K562 (cell line): ENCODE data around the gene SRSF6. TPM values are rescaled to one million over a fixed set of nuclear protein-coding genes. Genes with fewer than 3 reads are reported as not detected.

Experiments used
- BDP1 ChIP-seq: IDR thresholded peaks from 3 replicates; pipeline ENCODE4 v1.6.1; 2011; ENCODE audit not compliant: insufficient read length, insufficient read depth
- CHCHD3 ChIP-seq: fragments of 250-450 bp; sonication (Bioruptor Pico); IDR thresholded peaks from 2 replicates; pipeline ENCODE4 v2.1.2; 2022; ENCODE audit warnings: mild to moderate bottlenecking
- CXXC5 ChIP-seq: fragments of 250-450 bp; sonication (Bioruptor Pico); IDR thresholded peaks from 2 replicates; pipeline ENCODE4 v1.8.0; 2022; ENCODE audit warnings: inconsistent platforms, mild to moderate bottlenecking, moderate library complexity
- DDX20 ChIP-seq: fragments of 450-650 bp; IDR thresholded peaks from 2 replicates; pipeline ENCODE4 v1.6.1; 2016; ENCODE audit warnings: missing genetic modification characterization, low read depth, mild to moderate bottlenecking, missing compliant biosample characterization, moderate library complexity
- EHMT2 ChIP-seq: fragments of 450-650 bp; IDR thresholded peaks from 2 replicates; pipeline ENCODE4 v1.6.1; 2018; ENCODE audit warnings: antibody characterized with exemption
- EP400 ChIP-seq: fragments of 450-650 bp; IDR thresholded peaks from 2 replicates; pipeline ENCODE4 v1.6.1; 2017; ENCODE audit warnings: antibody characterized with exemption, mild to moderate bottlenecking, moderate library complexity
- ETS1 ChIP-seq: conservative IDR thresholded peaks from 2 replicates; pipeline ENCODE4 v1.6.1; 2011; ENCODE audit warnings: low read depth, mild to moderate bottlenecking, low read length; ENCODE audit not compliant: control insufficient read depth
- IFI16 ChIP-seq: fragments of 250-450 bp; sonication (Bioruptor Pico); IDR thresholded peaks from 2 replicates; pipeline ENCODE4 v2.1.2; 2022; ENCODE audit warnings: mild to moderate bottlenecking, inconsistent platforms
- MCM2 ChIP-seq: fragments of 450-650 bp; IDR thresholded peaks from 2 replicates; pipeline ENCODE4 v1.6.1; 2017; ENCODE audit warnings: low read depth, mild to moderate bottlenecking
- MTA3 ChIP-seq: fragments of 450-650 bp; formaldehyde crosslinking; IDR thresholded peaks from 2 replicates; pipeline ENCODE4 v1.6.1; 2017; ENCODE audit warnings: mild to moderate bottlenecking, borderline replicate concordance
- NR2C2 ChIP-seq, 2 experiments: fragments of 200-800 bp in 1 of 2; sonication (Bioruptor generic) in 1 of 2; sonication (generic) in 1 of 2; formaldehyde crosslinking in 1 of 2; IDR thresholded peaks; 2 replicates each; pipeline versions ENCODE4 v1.6.1 to v1.8.0; 2016 to 2022; ENCODE audit warnings: mild to moderate bottlenecking in 1 of 2, missing compliant biosample characterization in 1 of 2, missing genetic modification characterization in 1 of 2, missing genetic modification reagents in 1 of 2
- PATZ1 ChIP-seq: fragments of 250-450 bp; sonication (Bioruptor Pico); IDR thresholded peaks from 2 replicates; pipeline ENCODE4 v1.5.0; 2020; ENCODE audit warnings: mild to moderate bottlenecking, borderline replicate concordance
- SETDB1 ChIP-seq: IDR thresholded peaks from one replicate; pipeline ENCODE4 v1.6.1; 2012; ENCODE audit warnings: low read length, control low read depth, inconsistent platforms
- TOE1 ChIP-seq, 2 experiments: fragments of 450-650 bp in 1 of 2; sonication (generic) in 1 of 2; formaldehyde crosslinking in 1 of 2; IDR thresholded peaks; 2 replicates each; pipeline versions ENCODE4 v1.7.1 to v1.8.0; 2016 to 2022; ENCODE audit warnings: borderline replicate concordance in 2 of 2, mild to moderate bottlenecking in 2 of 2, antibody characterized with exemption in 1 of 2, inconsistent platforms in 1 of 2, low read depth in 1 of 2, missing genetic modification reagents in 1 of 2, moderate library complexity in 1 of 2
- XRCC4 ChIP-seq: IDR thresholded peaks from one replicate; pipeline ENCODE4 v1.6.1; 2011; ENCODE audit not compliant: insufficient read depth, insufficient read length; ENCODE audit errors: extremely low read depth
- ZBTB7A ChIP-seq: IDR thresholded peaks from 2 replicates; pipeline ENCODE4 v1.6.1; 2011; ENCODE audit warnings: low read depth, mild to moderate bottlenecking, low read length, moderate library complexity, borderline replicate concordance; ENCODE audit not compliant: control insufficient read depth
- ZFP1 ChIP-seq: fragments of 450-650 bp; formaldehyde crosslinking; IDR thresholded peaks from 2 replicates; pipeline ENCODE4 v1.4.0; 2020; ENCODE audit warnings: mild to moderate bottlenecking, mixed read lengths
- ZNF232 ChIP-seq: sonication (generic); formaldehyde crosslinking; IDR thresholded peaks from 2 replicates; pipeline ENCODE4 v1.8.0; 2022; ENCODE audit warnings: mild to moderate bottlenecking, missing genetic modification reagents
- ZNF41 ChIP-seq: fragments of 250-450 bp; sonication (Bioruptor Pico); conservative IDR thresholded peaks from 2 replicates; pipeline ENCODE4 v1.4.0; 2020; ENCODE audit warnings: mild to moderate bottlenecking
- ZNF764 ChIP-seq: fragments of 250-450 bp; sonication (Bioruptor Pico); IDR thresholded peaks from 2 replicates; pipeline ENCODE4 v1.4.0; 2020; ENCODE audit warnings: low read depth, mild to moderate bottlenecking, moderate library complexity
- polyA plus RNA-seq, 8 experiments: library from polyadenylated mRNA; depleted of rRNA in 4 of 8; stranded (reverse) in 5 of 8; unstranded in 3 of 8; fragments of >200 nt; fragmentation: Nextera tagmentation in 2 of 8; fragmentation: Illumina TruSeq in 1 of 8; extraction: Ambion mirVana in 2 of 8; extraction: Trizol in 1 of 8; gene quantifications; 2 replicates each; pipeline versions ENCODE4 v1.2.1 to v1.2.3, GENCODE V29; 2011 to 2014; ENCODE audit warnings: inconsistent platforms in 1 of 8, missing spikeins in 1 of 8
- total RNA-seq, 7 experiments: library from RNA; depleted of rRNA in 6 of 7; stranded (reverse); fragments of >200 nt in 6 of 7; fragmentation: Illumina TruSeq in 2 of 7; extraction: Trizol in 2 of 7; gene quantifications; 2 replicates each; pipeline versions ENCODE4 v1.2.1 to v1.2.3, GENCODE V29; 2011 to 2021; ENCODE audit warnings: low replicate concordance in 1 of 7
- TF ChIP-seq, protein P1 (sequence below): fragments of 200-800 bp; sonication (Bioruptor generic); IDR thresholded peaks from 2 replicates; pipeline ENCODE4 v1.6.1; 2017; ENCODE audit warnings: missing genetic modification characterization, missing compliant biosample characterization

Gene SRSF6
- total and polyA plus RNA-seq, 9 of the 15 experiments (the other 6 are each of a cell fraction or from before 2014, with no cell fraction given): 52.4 to 165 (median 117) TPM

GRCh38 chr20:43458422-43458924, 777 bp downstream of the SRSF6 start (continued):
- TF ChIP-seq PATZ1 (CRISPR knock-in tag) (no peak), BDP1 (no peak), XRCC4 (no peak), EHMT2 (no peak), ZBTB7A (peak; percentile 72; the same call in 1 of the 2 replicates), CXXC5 (CRISPR knock-in tag) (0 out of 2 replicates have a peak, but pooled peaks have one; percentile 27), DDX20 (tag) (no peak), SETDB1 (no peak), MTA3 (no peak), ZNF232 (CRISPR knock-in tag) (no peak), MCM2 (no peak), CHCHD3 (no peak), ZFP1 (CRISPR knock-in tag) (no peak), ZNF764 (CRISPR knock-in tag) (no peak), ETS1 (no peak), TOE1 (IDR thresholded peaks at IDR 0.05; ENCODE audit: borderline replicate concordance) (0 out of 2 replicates have a peak, but pooled peaks have one; percentile 1), TOE1 (CRISPR knock-in tag; IDR thresholded peaks at IDR 0.05; ENCODE audit: borderline replicate concordance, low read depth) (no peak), NR2C2 (CRISPR knock-in tag; IDR thresholded peaks at IDR 0.05) (no peak), NR2C2 (tag; IDR thresholded peaks at IDR 0.05) (no peak), ZNF41 (CRISPR knock-in tag) (no peak), EP400 (no peak), IFI16 (CRISPR knock-in tag) (no peak)
- TF ChIP-seq, protein P1, sequence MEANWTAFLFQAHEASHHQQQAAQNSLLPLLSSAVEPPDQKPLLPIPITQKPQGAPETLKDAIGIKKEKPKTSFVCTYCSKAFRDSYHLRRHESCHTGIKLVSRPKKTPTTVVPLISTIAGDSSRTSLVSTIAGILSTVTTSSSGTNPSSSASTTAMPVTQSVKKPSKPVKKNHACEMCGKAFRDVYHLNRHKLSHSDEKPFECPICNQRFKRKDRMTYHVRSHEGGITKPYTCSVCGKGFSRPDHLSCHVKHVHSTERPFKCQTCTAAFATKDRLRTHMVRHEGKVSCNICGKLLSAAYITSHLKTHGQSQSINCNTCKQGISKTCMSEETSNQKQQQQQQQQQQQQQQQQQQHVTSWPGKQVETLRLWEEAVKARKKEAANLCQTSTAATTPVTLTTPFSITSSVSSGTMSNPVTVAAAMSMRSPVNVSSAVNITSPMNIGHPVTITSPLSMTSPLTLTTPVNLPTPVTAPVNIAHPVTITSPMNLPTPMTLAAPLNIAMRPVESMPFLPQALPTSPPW (CRISPR knock-in tag): peak; percentile 76; the same call in 1 of the 2 replicates
